Spinal cord (tissue), 10 donors: ENCODE measurements around the gene MUC5B. TPM values are rescaled to one million over a fixed set of nuclear protein-coding genes. Genes with fewer than 3 reads are reported as not detected.

ENCODE experiments used
- DNase-seq, 6 donors: peaks; one replicate each; pipeline versions ENCODE4 v3.0.0 to v3.0.0-alpha.2; 2013 to 2015; ENCODE audit warnings: low spot score in 6 of 6, low read depth in 4 of 6
- H3K27ac ChIP-seq: one replicate; pipeline ENCODE4 v1.5.1; 2013; ENCODE audit warnings: low read depth, low read length, control low read depth
- H3K27me3 ChIP-seq: one replicate; pipeline ENCODE4 v1.6.1; 2013; ENCODE audit warnings: low read length; ENCODE audit not compliant: control insufficient read depth, insufficient read depth
- H3K36me3 ChIP-seq: one replicate; pipeline ENCODE4 v1.6.1; 2013; ENCODE audit warnings: low read length; ENCODE audit not compliant: control insufficient read depth, insufficient read depth
- H3K4me1 ChIP-seq: one replicate; pipeline ENCODE4 v1.6.1; 2013; ENCODE audit warnings: low read length; ENCODE audit not compliant: control insufficient read depth, insufficient read depth
- H3K4me3 ChIP-seq: one replicate; pipeline ENCODE4 v1.5.1; 2013; ENCODE audit warnings: low read depth, low read length, control low read depth
- H3K9me3 ChIP-seq: one replicate; pipeline ENCODE4 v1.6.1; 2013; ENCODE audit warnings: low read length; ENCODE audit not compliant: control insufficient read depth, insufficient read depth
- WGBS: methylation state at CpG from one replicate; pipeline ENCODE4 v1.1.5; 2013; ENCODE audit warnings: missing lambda C conversion rate; ENCODE audit not compliant: insufficient coverage; 5-methylcytosine and 5-hydroxymethylcytosine counted together
- polyA plus RNA-seq, 2 donors: library from polyadenylated mRNA; unstranded; fragments of 120-200 nt; gene quantifications; one replicate each; pipeline ENCODE4 v1.2.1, GENCODE V29; 2013; ENCODE audit not compliant: insufficient read length in 2 of 2
- total RNA-seq, 2 donors: library from RNA; depleted of rRNA in 1 of 2; stranded (reverse); fragments of 120-200 nt in 1 of 2; fragments of >200 nt in 1 of 2; gene quantifications; one replicate each; pipeline versions ENCODE4 v1.2.3 to v1.2.4, GENCODE V29; 2013 to 2014
- donor health status: healthy.

The MUC5B gene
- total and polyA plus RNA-seq, 4 donors = 0.17 to 0.44 (median 0.21) TPM; not detected in 1

GRCh38 chr11:1197886-1198560 lies 24.8 kb upstream of the MUC5B start:
- peaks cover 7% of the 10 kb centered on the region for H3K4me1 ChIP-seq
- H3K9me3 ChIP-seq = no peaks in the 10 kb centered on the region
- H3K4me3 ChIP-seq = no peak overlapping the region
- no peaks in the 10 kb centered on the region for H3K36me3 ChIP-seq
- DNase-seq = no peak
- WGBS = 80% methylated on average over 33 of the region's 33 CpGs
- H3K27me3 ChIP-seq = no peaks in the 10 kb centered on the region
- no peak overlapping the region for H3K27ac ChIP-seq

DNA sequence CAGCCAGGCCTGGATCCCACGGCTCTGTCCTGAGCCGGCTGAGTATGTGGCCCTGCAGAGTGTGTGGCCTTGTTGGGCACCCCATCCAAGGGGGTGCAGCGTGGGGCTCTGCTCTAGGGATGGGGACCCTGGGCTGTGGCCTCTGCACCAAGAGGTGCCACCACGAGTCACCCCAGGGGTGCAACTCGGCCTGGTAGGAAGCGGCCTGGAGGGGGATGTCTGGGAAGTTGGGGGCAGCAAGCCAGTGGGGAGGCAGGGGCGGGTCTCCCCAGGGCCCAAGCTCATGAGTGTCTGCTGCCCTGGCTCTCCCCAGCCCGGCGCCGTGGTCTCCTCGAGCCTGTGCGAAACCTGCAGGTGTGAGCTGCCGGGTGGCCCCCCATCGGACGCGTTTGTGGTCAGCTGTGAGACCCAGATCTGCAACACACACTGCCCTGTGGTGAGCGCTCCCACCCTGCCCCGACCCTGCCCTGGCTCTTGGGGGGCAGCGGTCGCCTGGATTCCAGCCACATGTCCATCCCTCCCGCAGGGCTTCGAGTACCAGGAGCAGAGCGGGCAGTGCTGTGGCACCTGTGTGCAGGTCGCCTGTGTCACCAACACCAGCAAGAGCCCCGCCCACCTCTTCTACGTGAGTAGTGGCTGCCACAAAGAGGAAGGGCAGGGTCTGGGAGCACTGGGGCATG lies 24.2 kb upstream of the MUC5B start:
- no peaks in the 10 kb centered on the region for H3K27me3 ChIP-seq
- H3K36me3 ChIP-seq = no peaks in the 10 kb centered on the region
- no peak for DNase-seq
- no peak overlapping the region for H3K27ac ChIP-seq
- 88% methylated on average over 26 of the region's 26 CpGs for WGBS
- no peaks in the 10 kb centered on the region for H3K9me3 ChIP-seq
- no peak overlapping the region for H3K4me3 ChIP-seq
- H3K4me1 ChIP-seq = peaks cover 13% of the 10 kb centered on the region

DNA sequence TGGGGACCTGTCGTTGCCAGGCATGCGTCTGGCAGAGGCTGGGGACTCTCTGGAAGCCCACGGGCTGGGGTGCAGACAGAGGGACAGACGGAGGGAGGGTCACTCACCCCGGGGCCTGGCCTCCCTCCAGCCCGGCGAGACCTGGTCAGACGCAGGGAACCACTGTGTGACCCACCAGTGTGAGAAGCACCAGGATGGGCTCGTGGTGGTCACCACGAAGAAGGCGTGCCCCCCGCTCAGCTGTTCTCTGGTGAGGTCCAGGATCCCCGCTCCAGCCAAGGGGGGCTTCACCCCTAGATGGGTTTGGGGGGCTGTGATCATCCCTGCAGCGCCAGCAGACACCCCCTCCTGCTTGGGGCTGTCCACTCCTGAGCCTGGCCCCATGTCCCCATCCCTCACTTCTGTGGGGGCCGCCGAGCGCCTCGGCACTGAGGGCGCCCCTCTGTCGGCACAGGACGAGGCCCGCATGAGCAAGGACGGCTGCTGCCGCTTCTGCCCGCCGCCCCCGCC lies 23.6 kb upstream of the MUC5B start:
- Histone ChIP-seq H3K4me3 (no peak overlapping the region), H3K36me3 (no peaks in the 10 kb centered on the region), H3K9me3 (no peaks in the 10 kb centered on the region), H3K4me1 (peaks cover 13% of the 10 kb centered on the region), H3K27me3 (no peaks in the 10 kb centered on the region), H3K27ac (no peak overlapping the region)
- WGBS = 74% methylated on average over 27 of the region's 27 CpGs
- DNase-seq = no peak

GRCh38 chr11:1199751-1200610 lies 22.9 kb upstream of the MUC5B start:
- Histone ChIP-seq H3K4me1 (peaks cover 13% of the 10 kb centered on the region), H3K9me3 (no peaks in the 10 kb centered on the region), H3K27ac (no peak overlapping the region), H3K36me3 (no peaks in the 10 kb centered on the region), H3K4me3 (no peak overlapping the region), H3K27me3 (no peaks in the 10 kb centered on the region)
- WGBS = 72% methylated on average over 47 of the region's 47 CpGs
- peak in 1 of 6 donors; percentile 35 for DNase-seq

DNA sequence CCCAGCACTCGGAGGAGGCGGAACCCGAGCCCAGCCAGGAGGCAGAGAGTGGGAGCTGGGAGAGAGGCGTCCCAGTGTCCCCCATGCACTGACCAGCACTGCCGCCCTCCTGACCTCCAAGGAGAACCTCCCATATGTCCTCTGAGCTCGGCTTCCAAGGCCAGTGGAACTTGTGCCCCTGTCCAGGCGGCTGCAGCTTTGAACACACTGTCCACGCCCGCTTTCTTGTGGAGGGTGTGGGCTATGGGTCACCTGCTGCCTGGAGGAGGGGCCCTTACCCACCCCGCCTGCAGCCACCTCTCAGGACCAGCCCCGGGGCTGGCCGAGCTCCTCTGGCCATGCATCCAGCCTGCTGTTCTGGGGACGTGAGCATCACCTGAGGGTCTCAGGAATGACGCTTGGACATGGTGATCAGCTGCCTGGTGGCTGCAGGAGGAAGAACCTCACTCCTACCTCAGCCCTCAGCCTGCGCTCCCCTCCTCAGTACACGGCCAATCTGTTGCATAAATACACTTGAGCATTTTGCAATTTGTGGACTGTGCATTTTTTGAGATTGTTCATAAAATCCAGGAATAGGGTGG lies 22.2 kb upstream of the MUC5B start:
- 89% methylated on average over 12 of the region's 16 CpGs for WGBS
- no peaks in the 10 kb centered on the region for H3K9me3 ChIP-seq
- H3K36me3 ChIP-seq = no peaks in the 10 kb centered on the region
- H3K4me3 ChIP-seq = no peak overlapping the region
- H3K27me3 ChIP-seq = no peaks in the 10 kb centered on the region
- peaks cover 13% of the 10 kb centered on the region for H3K4me1 ChIP-seq
- DNase-seq = no peak
- no peak overlapping the region for H3K27ac ChIP-seq

DNA sequence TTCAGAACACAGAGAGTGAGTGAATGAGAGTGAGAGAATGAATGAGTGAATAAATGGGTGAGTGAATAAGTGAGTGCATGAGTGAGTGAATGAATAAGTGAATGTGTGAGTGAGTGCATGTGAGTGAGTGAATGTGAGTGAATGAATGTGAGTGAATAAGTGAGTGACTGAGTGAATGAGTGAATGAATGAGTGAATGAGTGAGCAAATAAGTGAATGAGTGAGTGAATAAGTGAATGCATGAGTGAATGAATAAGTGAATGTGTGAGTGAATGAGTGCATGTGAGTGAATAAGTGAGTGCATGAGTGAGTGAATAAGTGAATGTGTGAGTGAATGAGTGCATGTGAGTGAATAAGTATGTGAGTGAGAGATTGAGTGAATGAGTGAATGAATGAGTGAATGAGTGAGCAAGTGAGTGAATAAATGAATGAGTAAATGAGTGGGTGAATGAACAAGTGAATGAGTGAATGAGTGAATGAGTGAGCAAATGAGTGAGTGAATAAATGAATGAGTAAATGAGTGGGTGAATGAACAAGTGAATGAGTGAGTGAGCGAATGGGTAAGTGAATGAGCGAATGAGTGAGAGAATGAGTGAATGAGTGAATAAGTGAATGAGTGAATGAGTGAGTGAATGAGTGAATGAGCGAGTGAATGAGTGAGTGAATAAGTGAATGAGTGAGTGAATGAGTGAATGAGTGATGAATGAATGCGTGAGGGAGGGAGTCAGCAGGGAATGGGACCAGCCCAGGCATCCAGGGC lies 21.3 kb upstream of the MUC5B start:
- H3K4me3 ChIP-seq = no peak overlapping the region
- no peaks in the 10 kb centered on the region for H3K36me3 ChIP-seq
- no peaks in the 10 kb centered on the region for H3K27me3 ChIP-seq
- no peak for DNase-seq
- no peaks in the 10 kb centered on the region for H3K9me3 ChIP-seq
- WGBS = 93% methylated on average over 4 of the region's 4 CpGs
- H3K4me1 ChIP-seq = peaks cover 13% of the 10 kb centered on the region
- no peak overlapping the region for H3K27ac ChIP-seq

DNA sequence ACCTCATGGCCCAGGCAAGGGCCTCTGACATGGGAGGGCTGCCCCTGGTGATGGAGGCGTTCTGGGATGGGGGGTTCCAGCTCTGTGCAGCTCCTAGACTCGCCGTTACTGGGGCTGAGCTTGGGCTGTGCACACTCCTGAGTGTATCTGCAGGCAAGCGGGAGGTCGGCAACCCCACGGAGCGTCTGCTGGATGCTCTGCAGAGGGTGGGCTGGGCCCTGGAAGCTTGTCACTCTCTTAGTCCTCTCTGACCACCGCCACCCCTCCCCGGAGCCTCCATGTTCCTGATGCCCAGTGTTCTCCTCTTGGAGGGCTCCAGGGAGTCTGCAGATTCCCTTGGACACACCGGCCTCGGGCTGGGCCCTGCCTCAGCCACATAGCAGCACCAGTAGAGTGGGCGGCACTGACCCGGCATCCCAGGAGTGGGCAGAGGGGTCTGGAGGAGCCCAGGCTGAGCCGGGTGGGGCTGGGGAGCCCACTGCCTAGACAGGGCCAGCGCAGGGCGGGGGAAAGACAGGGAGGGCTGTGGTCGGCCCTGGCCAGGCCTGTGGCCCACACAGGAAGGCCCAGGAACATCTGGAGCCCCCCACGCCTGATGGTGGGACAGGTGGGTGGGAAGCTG lies 20.6 kb upstream of the MUC5B start:
- no peaks in the 10 kb centered on the region for H3K9me3 ChIP-seq
- H3K4me1 ChIP-seq = peaks cover 13% of the 10 kb centered on the region
- H3K36me3 ChIP-seq = no peaks in the 10 kb centered on the region
- no peak for DNase-seq
- no peaks in the 10 kb centered on the region for H3K27me3 ChIP-seq
- H3K27ac ChIP-seq = no peak overlapping the region
- WGBS = 67% methylated on average over 17 of the region's 18 CpGs
- H3K4me3 ChIP-seq = no peak overlapping the region

- Histone ChIP-seq H3K27ac (no peak overlapping the region), H3K4me3 (no peak overlapping the region), H3K36me3 (no peaks in the 10 kb centered on the region), H3K27me3 (no peaks in the 10 kb centered on the region), H3K4me1 (peaks cover 13% of the 10 kb centered on the region), H3K9me3 (no peaks in the 10 kb centered on the region)
- WGBS = 27% methylated on average over 32 of the region's 32 CpGs
- peak; percentile 4 to 70 (median 24) for DNase-seq
Observed at GRCh38 chr11:1202776-1203504, 19.9 kb upstream of the MUC5B start.
